Memory B cell (primary cell): ENCODE data around the gene MTFMT.

Source experiments
- ATAC-seq: fragments of 150-1000 bp; cut with Tn5 transposase; 2 replicates; pipeline ENCODE4 v1.10.0; 2021; ENCODE audit warnings: low read depth, mild to moderate bottlenecking, moderate library complexity
- DNase-seq, 2 donors: peaks; one replicate each; pipeline ENCODE4 v3.0.0; 2022; ENCODE audit warnings: low spot score in 2 of 2
- H3K27ac Mint-ChIP-seq: one replicate; pipeline ENCODE4 v1.8.0; 2022; ENCODE audit warnings: mild to moderate bottlenecking, moderate library complexity, mixed read lengths
- H3K27me3 Mint-ChIP-seq: one replicate; pipeline ENCODE4 v1.8.0; 2022; ENCODE audit warnings: mixed read lengths
- H3K36me3 Mint-ChIP-seq: one replicate; pipeline ENCODE4 v1.8.0; 2022; ENCODE audit warnings: mild to moderate bottlenecking, mixed read lengths
- H3K4me1 Mint-ChIP-seq: one replicate; pipeline ENCODE4 v1.8.0; 2022; ENCODE audit warnings: mixed read lengths
- H3K4me3 Mint-ChIP-seq: one replicate; pipeline ENCODE4 v1.8.0; 2022; ENCODE audit warnings: mild to moderate bottlenecking, moderate library complexity, mixed read lengths
- H3K9me3 Mint-ChIP-seq: one replicate; pipeline ENCODE4 v1.8.0; 2022; ENCODE audit warnings: mixed read lengths

MTFMT gene

GRCh38 chr15:65067645-65068402, 38.4 kb upstream of the MTFMT start, which contains the start of gene RASL12:
TSS of gene RASL12 (minus strand) at chr15:65067991. CDS start at chr15:65067835, 156 bp downstream.
- H3K27me3 Mint-ChIP-seq, result peaks cover 12% of the 10 kb centered on the region

GRCh38 chr15:65067317-65067644, 37.8 kb upstream of the MTFMT start:
- no peak for DNase-seq
- Mint-ChIP-seq H3K9me3 (no peaks in the 10 kb centered on the region), H3K4me3 (peak overlapping the region; percentile 59), H3K36me3 (peaks cover 2% of the 10 kb centered on the region), H3K27ac (no peak overlapping the region), H3K4me1 (peaks cover 3% of the 10 kb centered on the region), H3K27me3 (peaks cover 12% of the 10 kb centered on the region)
- ATAC-seq, result no peak

More at GRCh38 chr15:65067645-65068402, 38.4 kb upstream of the MTFMT start, which contains the start of gene RASL12:
- no peaks in the 10 kb centered on the region for H3K9me3 Mint-ChIP-seq
- H3K4me3 Mint-ChIP-seq, result peak within 1 kb of the TSS; percentile 59
- H3K27ac Mint-ChIP-seq, result no peak within 1 kb of the TSS
- peaks cover 2% of the 10 kb centered on the region for H3K36me3 Mint-ChIP-seq
- ATAC-seq, result no peak
- peaks cover 3% of the 10 kb centered on the region for H3K4me1 Mint-ChIP-seq
- DNase-seq, result no peak

GRCh38 chr15:65066635-65067316, 37.3 kb upstream of the MTFMT start:
- Mint-ChIP-seq H3K9me3 (no peaks in the 10 kb centered on the region), H3K4me1 (peaks cover 3% of the 10 kb centered on the region), H3K36me3 (peaks cover 2% of the 10 kb centered on the region), H3K4me3 (peak overlapping the region; percentile 59), H3K27ac (no peak overlapping the region), H3K27me3 (peaks cover 12% of the 10 kb centered on the region)
- no peak for ATAC-seq
- DNase-seq, result no peak

- H3K36me3 Mint-ChIP-seq, result peaks cover 2% of the 10 kb centered on the region
- DNase-seq (no peak), ATAC-seq (no peak)
- H3K27me3 Mint-ChIP-seq, result peaks cover 12% of the 10 kb centered on the region
- no peaks in the 10 kb centered on the region for H3K9me3 Mint-ChIP-seq
- H3K27ac Mint-ChIP-seq, result no peak overlapping the region
- peaks cover 3% of the 10 kb centered on the region for H3K4me1 Mint-ChIP-seq
- H3K4me3 Mint-ChIP-seq, result no peak overlapping the region
These were observed 36.7 kb upstream of the MTFMT start for GRCh38 chr15:65066001-65066634.

GRCh38 chr15:65062726-65063125, 33.3 kb upstream of the MTFMT start:
- Mint-ChIP-seq H3K4me3 (no peak overlapping the region), H3K4me1 (peaks cover 3% of the 10 kb centered on the region), H3K27ac (no peak overlapping the region), H3K36me3 (peaks cover 2% of the 10 kb centered on the region), H3K9me3 (no peaks in the 10 kb centered on the region), H3K27me3 (peaks cover 8% of the 10 kb centered on the region)
- DNase-seq (no peak), ATAC-seq (no peak)

- ATAC-seq (no peak), DNase-seq (no peak)
- Mint-ChIP-seq H3K9me3 (no peaks in the 10 kb centered on the region), H3K4me3 (no peak overlapping the region), H3K36me3 (peaks cover 2% of the 10 kb centered on the region), H3K27ac (no peak overlapping the region), H3K4me1 (no peaks in the 10 kb centered on the region), H3K27me3 (peaks cover 5% of the 10 kb centered on the region)
These were observed 32.6 kb upstream of the MTFMT start for GRCh38 chr15:65062061-65062460.

GRCh38 chr15:65060641-65061397, 31.4 kb upstream of the MTFMT start:
- DNase-seq (no peak), ATAC-seq (no peak)
- Mint-ChIP-seq H3K27me3 (peaks cover 5% of the 10 kb centered on the region), H3K4me1 (no peaks in the 10 kb centered on the region), H3K9me3 (no peaks in the 10 kb centered on the region), H3K27ac (no peak overlapping the region), H3K36me3 (peaks cover 1% of the 10 kb centered on the region), H3K4me3 (no peak overlapping the region)

- Mint-ChIP-seq H3K4me3 (no peak overlapping the region), H3K4me1 (no peaks in the 10 kb centered on the region), H3K27ac (no peak overlapping the region), H3K27me3 (peaks cover 4% of the 10 kb centered on the region), H3K9me3 (no peaks in the 10 kb centered on the region), H3K36me3 (no peaks in the 10 kb centered on the region)
- no peak for DNase-seq
- no peak for ATAC-seq
These were observed 30.6 kb upstream of the MTFMT start for GRCh38 chr15:65059931-65060596.

GRCh38 chr15:65059369-65059750, 29.9 kb upstream of the MTFMT start:
- peaks cover 4% of the 10 kb centered on the region for H3K27me3 Mint-ChIP-seq
- H3K27ac Mint-ChIP-seq, result no peak overlapping the region
- H3K9me3 Mint-ChIP-seq, result no peaks in the 10 kb centered on the region
- H3K36me3 Mint-ChIP-seq, result no peaks in the 10 kb centered on the region
- no peak overlapping the region for H3K4me3 Mint-ChIP-seq
- no peak for DNase-seq
- no peak for ATAC-seq
- H3K4me1 Mint-ChIP-seq, result no peaks in the 10 kb centered on the region

GRCh38 chr15:65058394-65059368, 29.2 kb upstream of the MTFMT start:
- Mint-ChIP-seq H3K4me1 (no peaks in the 10 kb centered on the region), H3K36me3 (no peaks in the 10 kb centered on the region), H3K27ac (no peak overlapping the region), H3K27me3 (peaks cover 4% of the 10 kb centered on the region), H3K9me3 (no peaks in the 10 kb centered on the region), H3K4me3 (no peak overlapping the region)
- ATAC-seq (no peak), DNase-seq (no peak)

GRCh38 chr15:65057549-65057940, 28.1 kb upstream of the MTFMT start:
- Mint-ChIP-seq H3K27ac (no peak overlapping the region), H3K4me3 (no peak overlapping the region), H3K9me3 (no peaks in the 10 kb centered on the region)

GRCh38 chr15:65056868-65057548, 27.6 kb upstream of the MTFMT start:
- Mint-ChIP-seq H3K27me3 (peaks cover 2% of the 10 kb centered on the region), H3K36me3 (no peaks in the 10 kb centered on the region), H3K27ac (no peak overlapping the region), H3K9me3 (no peaks in the 10 kb centered on the region), H3K4me1 (no peaks in the 10 kb centered on the region), H3K4me3 (no peak overlapping the region)
- DNase-seq (no peak), ATAC-seq (no peak)

More at GRCh38 chr15:65057549-65057940, 28.1 kb upstream of the MTFMT start:
- ATAC-seq (no peak), DNase-seq (no peak)
- Mint-ChIP-seq H3K27me3 (peaks cover 2% of the 10 kb centered on the region), H3K4me1 (no peaks in the 10 kb centered on the region), H3K36me3 (no peaks in the 10 kb centered on the region)
